Ishikawa (cell line): ENCODE data around the gene LCN2.

Experiments
- CEBPB ChIP-seq: IDR thresholded peaks from 2 replicates; pipeline ENCODE4 v1.6.1; 2012
- CREB1 ChIP-seq: IDR thresholded peaks from 2 replicates; pipeline ENCODE4 v1.6.1; 2012; ENCODE audit warnings: low read depth
- EGR1 ChIP-seq: IDR thresholded peaks from 2 replicates; pipeline ENCODE4 v1.6.1; 2012
- EP300 ChIP-seq: IDR thresholded peaks from 2 replicates; pipeline ENCODE4 v1.6.1; 2012; ENCODE audit warnings: borderline replicate concordance
- FOXM1 ChIP-seq: IDR thresholded peaks from 2 replicates; pipeline ENCODE4 v1.6.1; 2012; ENCODE audit warnings: low read depth, borderline replicate concordance
- NFIC ChIP-seq: IDR thresholded peaks from 2 replicates; pipeline ENCODE4 v1.6.1; 2012
- RAD21 ChIP-seq: IDR thresholded peaks from 2 replicates; pipeline ENCODE4 v1.6.1; 2012; ENCODE audit warnings: low read depth
- TAF1 ChIP-seq: IDR thresholded peaks from 2 replicates; pipeline ENCODE4 v1.6.1; 2012; ENCODE audit warnings: low read depth, mild to moderate bottlenecking
- TCF12 ChIP-seq: IDR thresholded peaks from 2 replicates; pipeline ENCODE4 v1.6.1; 2012; ENCODE audit warnings: low read depth
- TEAD4 ChIP-seq: IDR thresholded peaks from 2 replicates; pipeline ENCODE4 v1.6.1; 2012
- YY1 ChIP-seq: IDR thresholded peaks from 2 replicates; pipeline ENCODE4 v1.6.1; 2012; ENCODE audit warnings: low read depth
- ZBTB7A ChIP-seq: IDR thresholded peaks from 2 replicates; pipeline ENCODE4 v1.6.1; 2012; ENCODE audit warnings: low read depth
- TF ChIP-seq, protein P1 (sequence below): IDR thresholded peaks from 2 replicates; pipeline ENCODE4 v1.6.1; 2012; ENCODE audit warnings: low read depth, mild to moderate bottlenecking
- TF ChIP-seq, protein P2 (sequence below): IDR thresholded peaks from 2 replicates; pipeline ENCODE4 v1.6.1; 2012
- TF ChIP-seq, protein P3 (sequence below): IDR thresholded peaks from 2 replicates; pipeline ENCODE4 v1.6.1; 2012

LCN2 gene

DNA sequence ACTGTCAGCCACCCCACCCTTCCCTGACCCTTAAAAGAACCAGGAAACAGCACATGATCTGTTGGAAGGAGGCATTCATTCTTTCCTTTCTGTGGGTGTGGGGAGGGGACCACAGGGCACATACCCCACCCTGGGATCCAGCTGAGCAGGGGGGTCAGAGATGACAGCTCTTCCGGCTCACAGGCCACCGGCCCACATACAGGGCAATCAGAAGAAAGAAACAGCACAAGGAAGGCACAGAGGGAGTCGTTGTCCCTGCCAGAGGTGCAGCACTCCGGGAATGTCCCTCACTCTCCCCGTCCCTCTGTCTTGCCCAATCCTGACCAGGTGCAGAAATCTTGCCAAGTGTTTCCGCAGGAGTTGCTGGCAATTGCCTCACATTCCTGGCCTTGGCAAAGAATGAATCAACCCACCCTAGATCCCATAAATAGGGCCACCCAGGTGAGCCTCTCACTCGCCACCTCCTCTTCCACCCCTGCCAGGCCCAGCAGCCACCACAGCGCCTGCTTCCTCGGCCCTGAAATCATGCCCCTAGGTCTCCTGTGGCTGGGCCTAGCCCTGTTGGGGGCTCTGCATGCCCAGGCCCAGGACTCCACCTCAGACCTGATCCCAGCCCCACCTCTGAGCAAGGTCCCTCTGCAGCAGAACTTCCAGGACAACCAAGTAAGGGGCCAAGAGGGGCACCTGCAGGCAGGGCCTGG lies at the start of gene LCN2:
Gene LCN2, plus strand, starts transcription at position 453 of the 701 bp plus-strand sequence. Its CDS starts 73 bp downstream, at position 526.
- TF ChIP-seq CREB1 (no peak), EGR1 (no peak), RAD21 (no peak), FOXM1 (no peak; the same call in 1 of the 2 replicates), YY1 (peak; percentile 43; the same call in 1 of the 2 replicates), TEAD4 (peak; percentile 91), TAF1 (no peak), CEBPB (peak; percentile 98), ZBTB7A (peak; percentile 89), EP300 (peak; percentile 81), TCF12 (peak; percentile 92), NFIC (peak; percentile 96)
- TF ChIP-seq, protein P1, sequence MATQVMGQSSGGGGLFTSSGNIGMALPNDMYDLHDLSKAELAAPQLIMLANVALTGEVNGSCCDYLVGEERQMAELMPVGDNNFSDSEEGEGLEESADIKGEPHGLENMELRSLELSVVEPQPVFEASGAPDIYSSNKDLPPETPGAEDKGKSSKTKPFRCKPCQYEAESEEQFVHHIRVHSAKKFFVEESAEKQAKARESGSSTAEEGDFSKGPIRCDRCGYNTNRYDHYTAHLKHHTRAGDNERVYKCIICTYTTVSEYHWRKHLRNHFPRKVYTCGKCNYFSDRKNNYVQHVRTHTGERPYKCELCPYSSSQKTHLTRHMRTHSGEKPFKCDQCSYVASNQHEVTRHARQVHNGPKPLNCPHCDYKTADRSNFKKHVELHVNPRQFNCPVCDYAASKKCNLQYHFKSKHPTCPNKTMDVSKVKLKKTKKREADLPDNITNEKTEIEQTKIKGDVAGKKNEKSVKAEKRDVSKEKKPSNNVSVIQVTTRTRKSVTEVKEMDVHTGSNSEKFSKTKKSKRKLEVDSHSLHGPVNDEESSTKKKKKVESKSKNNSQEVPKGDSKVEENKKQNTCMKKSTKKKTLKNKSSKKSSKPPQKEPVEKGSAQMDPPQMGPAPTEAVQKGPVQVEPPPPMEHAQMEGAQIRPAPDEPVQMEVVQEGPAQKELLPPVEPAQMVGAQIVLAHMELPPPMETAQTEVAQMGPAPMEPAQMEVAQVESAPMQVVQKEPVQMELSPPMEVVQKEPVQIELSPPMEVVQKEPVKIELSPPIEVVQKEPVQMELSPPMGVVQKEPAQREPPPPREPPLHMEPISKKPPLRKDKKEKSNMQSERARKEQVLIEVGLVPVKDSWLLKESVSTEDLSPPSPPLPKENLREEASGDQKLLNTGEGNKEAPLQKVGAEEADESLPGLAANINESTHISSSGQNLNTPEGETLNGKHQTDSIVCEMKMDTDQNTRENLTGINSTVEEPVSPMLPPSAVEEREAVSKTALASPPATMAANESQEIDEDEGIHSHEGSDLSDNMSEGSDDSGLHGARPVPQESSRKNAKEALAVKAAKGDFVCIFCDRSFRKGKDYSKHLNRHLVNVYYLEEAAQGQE, result no peak
- TF ChIP-seq, protein P2, sequence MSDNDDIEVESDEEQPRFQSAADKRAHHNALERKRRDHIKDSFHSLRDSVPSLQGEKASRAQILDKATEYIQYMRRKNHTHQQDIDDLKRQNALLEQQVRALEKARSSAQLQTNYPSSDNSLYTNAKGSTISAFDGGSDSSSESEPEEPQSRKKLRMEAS, result no peak; the same call in none of the 2 replicates
- TF ChIP-seq, protein P3, sequence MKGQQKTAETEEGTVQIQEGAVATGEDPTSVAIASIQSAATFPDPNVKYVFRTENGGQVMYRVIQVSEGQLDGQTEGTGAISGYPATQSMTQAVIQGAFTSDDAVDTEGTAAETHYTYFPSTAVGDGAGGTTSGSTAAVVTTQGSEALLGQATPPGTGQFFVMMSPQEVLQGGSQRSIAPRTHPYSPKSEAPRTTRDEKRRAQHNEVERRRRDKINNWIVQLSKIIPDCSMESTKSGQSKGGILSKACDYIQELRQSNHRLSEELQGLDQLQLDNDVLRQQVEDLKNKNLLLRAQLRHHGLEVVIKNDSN, result no peak

DNA sequence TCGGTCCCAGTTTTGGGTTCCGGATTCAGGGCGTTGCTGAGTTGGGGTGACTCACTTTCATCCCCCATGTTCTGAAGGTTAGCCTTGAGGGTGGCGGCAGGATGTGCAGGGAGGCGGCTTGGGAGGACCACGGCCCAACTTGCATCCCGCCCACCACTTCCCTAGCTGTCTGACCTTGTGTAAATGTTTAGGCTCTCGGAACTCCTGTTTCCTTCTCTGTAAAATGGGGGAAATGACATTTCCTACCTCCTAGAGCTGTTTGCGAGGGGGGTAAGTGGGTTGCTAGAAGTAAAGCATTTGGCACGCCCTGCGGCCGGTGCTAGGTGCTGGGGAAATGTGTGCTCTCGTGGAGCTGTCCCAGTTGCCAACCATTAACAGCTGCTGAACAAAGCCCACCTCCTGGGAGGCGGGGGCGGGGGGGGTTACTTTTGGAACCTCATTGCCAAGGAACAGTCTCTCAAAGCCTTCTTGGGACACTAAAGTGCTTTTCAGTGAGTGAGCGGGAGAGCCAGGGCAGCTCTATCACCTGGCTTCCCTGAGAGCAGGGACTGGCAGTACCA lies 49.2 kb upstream of the LCN2 start:
- TF ChIP-seq, protein P1, result no peak
- TF ChIP-seq YY1 (no peak), TCF12 (no peak), EP300 (no peak), TEAD4 (no peak)

DNA sequence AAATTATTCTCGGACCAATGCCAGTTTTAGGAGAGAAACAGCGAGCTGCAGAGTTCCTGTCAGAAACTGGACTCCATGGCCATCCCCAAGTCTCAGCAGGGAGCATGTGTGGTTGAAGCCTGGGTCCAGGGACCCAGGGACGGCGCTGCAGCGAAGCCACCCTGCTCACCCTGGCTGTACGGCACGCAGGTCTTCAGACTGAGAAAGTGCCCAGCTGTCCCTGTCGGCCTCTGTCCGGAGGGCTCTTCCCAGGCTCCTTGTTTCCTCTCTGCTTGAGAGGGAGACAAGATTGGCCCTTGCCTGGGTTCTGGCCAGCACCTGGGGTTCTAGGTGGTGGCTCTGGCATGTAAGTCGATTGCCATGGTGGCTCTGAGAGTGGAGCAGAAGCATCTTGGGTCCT lies 48.7 kb upstream of the LCN2 start:
- TF ChIP-seq, protein P1, result no peak
- TF ChIP-seq EGR1 (no peak), YY1 (no peak), TEAD4 (no peak), CREB1 (no peak), FOXM1 (no peak), ZBTB7A (no peak), CEBPB (no peak), RAD21 (no peak), TCF12 (no peak), EP300 (no peak)
- TF ChIP-seq, protein P3, result no peak
- TF ChIP-seq, protein P2, result no peak

DNA sequence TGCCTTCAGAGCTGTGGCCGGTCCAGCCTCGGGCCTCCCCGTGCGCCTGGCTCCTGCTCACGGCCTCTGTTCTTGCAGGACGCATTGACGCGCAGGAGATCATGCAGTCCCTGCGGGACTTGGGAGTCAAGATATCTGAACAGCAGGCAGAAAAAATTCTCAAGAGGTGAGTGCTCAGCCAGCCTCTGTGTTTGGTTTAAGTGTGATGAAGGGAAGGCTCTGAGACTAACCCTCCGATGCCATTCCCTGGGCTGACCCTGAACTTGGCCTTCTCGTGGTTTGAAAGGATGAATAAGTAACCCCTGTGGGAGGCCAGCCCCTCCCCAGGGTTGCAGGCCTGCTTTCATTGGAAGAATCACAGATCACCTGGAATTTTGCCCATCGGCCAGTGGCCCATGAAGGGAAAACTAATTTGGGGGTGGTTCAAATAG lies 48.0 kb upstream of the LCN2 start:
- TF ChIP-seq ZBTB7A (no peak), TAF1 (no peak), RAD21 (no peak), CREB1 (no peak), NFIC (0 out of 2 replicates have a peak, but pooled peaks have one; percentile 31), EP300 (no peak), TCF12 (no peak)
- TF ChIP-seq, protein P1, result no peak
- TF ChIP-seq, protein P3, result no peak
